Progenitor cell of endocrine pancreas (in vitro differentiated cells): ENCODE measurements around the gene ZDHHC19. TPM values are rescaled to one million over a fixed set of nuclear protein-coding genes. Genes with fewer than 3 reads are reported as not detected.
"Not testable (repeated sequence)": the region's sequence is repeated elsewhere in the genome, so short reads cannot be mapped to it uniquely, and the experiment has no call there.

Experiments
- DNase-seq: peaks from one replicate; pipeline ENCODE4 v3.0.0; 2021; ENCODE audit warnings: low spot score; ENCODE audit not compliant: unreplicated experiment
- H3K27ac Mint-ChIP-seq: 2 replicates; pipeline ENCODE4 v1.8.0; 2021; ENCODE audit warnings: mild to moderate bottlenecking, moderate library complexity, mixed read lengths
- H3K27me3 Mint-ChIP-seq: 2 replicates; pipeline ENCODE4 v1.8.0; 2021; ENCODE audit warnings: mixed read lengths
- H3K36me3 Mint-ChIP-seq: 2 replicates; pipeline ENCODE4 v1.8.0; 2022; ENCODE audit warnings: mixed read lengths; ENCODE audit not compliant: insufficient read depth
- H3K4me1 Mint-ChIP-seq: 2 replicates; pipeline ENCODE4 v1.8.0; 2021; ENCODE audit warnings: low read depth, mixed read lengths
- H3K4me3 Mint-ChIP-seq: 2 replicates; pipeline ENCODE4 v1.8.0; 2021; ENCODE audit warnings: low read depth, mild to moderate bottlenecking, moderate library complexity, mixed read lengths
- H3K9me3 Mint-ChIP-seq: 2 replicates; pipeline ENCODE4 v1.8.0; 2021; ENCODE audit warnings: low read depth, mixed read lengths
- CTCF ChIP-seq: fragments of 200-600 bp; sonication (generic); IDR thresholded peaks from one replicate; pipeline ENCODE4 v1.5.0; 2021; ENCODE audit warnings: antibody characterized with exemption, mild to moderate bottlenecking; ENCODE audit not compliant: unreplicated experiment
- total RNA-seq: library from RNA; stranded (reverse); gene quantifications from 2 replicates; pipeline ENCODE4 v1.2.1, GENCODE V29; 2021

Gene ZDHHC19
- total RNA-seq, 1 donor from 2014 or later: not detected

- no peak for TF ChIP-seq CTCF
- Mint-ChIP-seq H3K9me3 (no peaks in the 10 kb centered on the region), H3K27ac (no peak overlapping the region), H3K27me3 (peaks cover 3% of the 10 kb centered on the region), H3K4me3 (no peak overlapping the region), H3K4me1 (peaks cover 18% of the 10 kb centered on the region), H3K36me3 (no peaks in the 10 kb centered on the region)
- no peak for DNase-seq
Measured at GRCh38 chr3:196175722-196176121, 35.5 kb downstream of the ZDHHC19 start.

GRCh38 chr3:196175116-196175625 lies 36.0 kb downstream of the ZDHHC19 start:
- no peak for TF ChIP-seq CTCF
- Mint-ChIP-seq H3K9me3 (no peaks in the 10 kb centered on the region), H3K4me3 (no peak overlapping the region), H3K27ac (no peak overlapping the region), H3K27me3 (peaks cover 3% of the 10 kb centered on the region), H3K4me1 (peaks cover 18% of the 10 kb centered on the region), H3K36me3 (no peaks in the 10 kb centered on the region)
- no peak for DNase-seq

GRCh38 chr3:196174652-196175051 lies 36.5 kb downstream of the ZDHHC19 start:
- Mint-ChIP-seq H3K27me3 (peaks cover 3% of the 10 kb centered on the region), H3K27ac (no peak overlapping the region), H3K4me3 (no peak overlapping the region), H3K4me1 (peaks cover 13% of the 10 kb centered on the region), H3K9me3 (no peaks in the 10 kb centered on the region), H3K36me3 (no peaks in the 10 kb centered on the region)
- no peak for DNase-seq
- no peak for TF ChIP-seq CTCF

GRCh38 chr3:196170296-196170695 lies 40.9 kb downstream of the ZDHHC19 start:
- not testable (repeated sequence) for H3K4me1 Mint-ChIP-seq, H3K9me3 Mint-ChIP-seq, H3K36me3 Mint-ChIP-seq, H3K4me3 Mint-ChIP-seq, DNase-seq, H3K27me3 Mint-ChIP-seq, H3K27ac Mint-ChIP-seq

- no peak overlapping the region for H3K27ac Mint-ChIP-seq
- no peaks in the 10 kb centered on the region for H3K9me3 Mint-ChIP-seq
- H3K27me3 Mint-ChIP-seq: no peaks in the 10 kb centered on the region
- H3K36me3 Mint-ChIP-seq: no peaks in the 10 kb centered on the region
- H3K4me3 Mint-ChIP-seq: no peak overlapping the region
- DNase-seq: no peak
- no peak for TF ChIP-seq CTCF
- H3K4me1 Mint-ChIP-seq: no peaks in the 10 kb centered on the region
Measured at GRCh38 chr3:196169836-196170240, 41.4 kb downstream of the ZDHHC19 start.

- Mint-ChIP-seq H3K27ac (no peak overlapping the region), H3K9me3 (no peaks in the 10 kb centered on the region), H3K4me3 (no peak overlapping the region), H3K36me3 (no peaks in the 10 kb centered on the region), H3K27me3 (no peaks in the 10 kb centered on the region), H3K4me1 (no peaks in the 10 kb centered on the region)
- TF ChIP-seq CTCF: no peak
- no peak for DNase-seq
Measured at GRCh38 chr3:196168808-196169391, 42.3 kb downstream of the ZDHHC19 start.
